Neuronal stem cell (in vitro differentiated cells): ENCODE data around the gene S100PBP.

Experiments
- DNase-seq: peaks from one replicate; pipeline ENCODE4 v3.0.0-alpha.2; 2013; ENCODE audit warnings: low spot score
- H2AFZ ChIP-seq: one replicate; pipeline ENCODE4 v1.6.1; 2013; ENCODE audit warnings: mild to moderate bottlenecking, low read length, inconsistent platforms
- H2AK5ac ChIP-seq: 2 replicates; pipeline ENCODE4 v1.6.1; 2013; ENCODE audit warnings: low read depth, mild to moderate bottlenecking, inconsistent platforms, low read length, moderate library complexity, mixed read lengths
- H2BK120ac ChIP-seq: 2 replicates; pipeline ENCODE4 v1.6.1; 2013; ENCODE audit warnings: low read depth, mild to moderate bottlenecking, inconsistent platforms, low read length, moderate library complexity, mixed read lengths
- H2BK12ac ChIP-seq: one replicate; pipeline ENCODE4 v1.6.1; 2013; ENCODE audit warnings: low read length, inconsistent platforms
- H2BK15ac ChIP-seq: 2 replicates; pipeline ENCODE4 v1.6.1; 2013; ENCODE audit warnings: mild to moderate bottlenecking, low read length, inconsistent platforms, mixed read lengths
- H2BK5ac ChIP-seq: one replicate; pipeline ENCODE4 v1.6.1; 2013; ENCODE audit warnings: inconsistent platforms, mild to moderate bottlenecking, low read length, moderate library complexity
- H3K14ac ChIP-seq: one replicate; pipeline ENCODE4 v1.6.1; 2013; ENCODE audit warnings: low read length, inconsistent platforms
- H3K18ac ChIP-seq: 2 replicates; pipeline ENCODE4 v1.6.1; 2013; ENCODE audit warnings: low read length, inconsistent platforms
- H3K23ac ChIP-seq: 2 replicates; pipeline ENCODE4 v1.6.1; 2013; ENCODE audit warnings: low read depth, mild to moderate bottlenecking, mixed read lengths, low read length, inconsistent platforms; ENCODE audit not compliant: poor library complexity
- H3K27ac ChIP-seq: replicated peaks from 3 replicates; pipeline ENCODE4 v1.5.1; 2013; ENCODE audit warnings: low read length, inconsistent platforms
- H3K27me3 ChIP-seq, 3 experiments: 2 replicates each; pipeline ENCODE4 v1.6.1; 2013; ENCODE audit warnings: low read length in 3 of 3, mild to moderate bottlenecking in 2 of 3, inconsistent platforms in 1 of 3, low read depth in 1 of 3, mixed read lengths in 1 of 3, moderate library complexity in 1 of 3; ENCODE audit not compliant: control insufficient read depth in 3 of 3, insufficient read depth in 3 of 3
- H3K36me3 ChIP-seq, 2 donors: replicated peaks in 1 of 2; 2 replicates each; pipeline ENCODE4 v1.6.1; 2013; ENCODE audit warnings: low read length in 2 of 2; ENCODE audit not compliant: control insufficient read depth in 2 of 2, insufficient read depth in 2 of 2
- H3K4ac ChIP-seq: 2 replicates; pipeline ENCODE4 v1.6.1; 2013; ENCODE audit warnings: inconsistent platforms, mild to moderate bottlenecking, low read length, moderate library complexity
- H3K4me1 ChIP-seq, 2 donors: 1 replicate in 1 of 2; 2 replicates in 1 of 2; pipeline ENCODE4 v1.6.1; 2013; ENCODE audit warnings: low read length in 2 of 2, low read depth in 1 of 2; ENCODE audit not compliant: control insufficient read depth in 2 of 2, insufficient read depth in 1 of 2
- H3K4me2 ChIP-seq: one replicate; pipeline ENCODE4 v1.6.1; 2013; ENCODE audit warnings: mild to moderate bottlenecking, low read length, inconsistent platforms; ENCODE audit not compliant: insufficient read depth, poor library complexity, severe bottlenecking
- H3K4me3 ChIP-seq, 2 donors: 2 replicates each; pipeline ENCODE4 v1.5.1; 2013; ENCODE audit warnings: low read length in 2 of 2, mild to moderate bottlenecking in 2 of 2, inconsistent platforms in 1 of 2, moderate library complexity in 1 of 2
- H3K79me1 ChIP-seq: one replicate; pipeline ENCODE4 v1.6.1; 2013; ENCODE audit warnings: low read depth, mild to moderate bottlenecking, inconsistent platforms, low read length, moderate library complexity
- H3K9ac ChIP-seq: one replicate; pipeline ENCODE4 v1.6.1; 2013; ENCODE audit warnings: mild to moderate bottlenecking, low read depth, low read length, inconsistent platforms; ENCODE audit not compliant: poor library complexity
- H3K9me3 ChIP-seq, 2 donors: replicated peaks in 1 of 2; 2 replicates each; pipeline versions ENCODE3 to v1.6.1; 2013; ENCODE audit warnings: low read length in 2 of 2, mild to moderate bottlenecking in 2 of 2, inconsistent platforms in 1 of 2, low read depth in 1 of 2, mixed read lengths in 1 of 2, moderate library complexity in 1 of 2; ENCODE audit not compliant: control insufficient read depth in 2 of 2, insufficient read depth in 1 of 2
- H4K8ac ChIP-seq: one replicate; pipeline ENCODE4 v1.6.1; 2013; ENCODE audit warnings: low read depth, mild to moderate bottlenecking, inconsistent platforms, low read length, moderate library complexity
- H4K91ac ChIP-seq: one replicate; pipeline ENCODE4 v1.6.1; 2013; ENCODE audit warnings: low read length, low read depth, mild to moderate bottlenecking, inconsistent platforms; ENCODE audit not compliant: poor library complexity
- WGBS, 2 donors: extraction: QIAGEN DNeasy Blood & Tissue Kit; methylation state at CpG; one replicate each; pipeline ENCODE4 v1.1.7; 2013; ENCODE audit warnings: missing lambda C conversion rate in 2 of 2, mixed read lengths in 1 of 2; ENCODE audit not compliant: insufficient read length in 2 of 2, insufficient replicate concordance in 1 of 2; ENCODE audit errors: extremely low coverage in 2 of 2; 5-methylcytosine and 5-hydroxymethylcytosine counted together

Gene S100PBP

GRCh38 chr1:32825181-32825580 lies 7.7 kb downstream of the S100PBP start:
- Histone ChIP-seq H3K4me3 (no peak overlapping the region), H3K27me3 (no peaks in the 10 kb centered on the region), H2AFZ (no peak overlapping the region), H2BK120ac (no peak overlapping the region), H2AK5ac (no peak overlapping the region), H2BK5ac (no peak overlapping the region), H3K79me1 (peaks cover 4% of the 10 kb centered on the region), H3K27ac (no peak overlapping the region), H3K4me2 (no peak overlapping the region), H3K9me3 (no peaks in the 10 kb centered on the region), H3K4ac (no peak overlapping the region), H2BK15ac (no peak overlapping the region), H3K23ac (no peak overlapping the region), H4K8ac (no peak overlapping the region), H3K9ac (no peak overlapping the region), H3K14ac (no peak overlapping the region), H2BK12ac (no peak overlapping the region), H3K18ac (no peak overlapping the region), H3K36me3 (peaks cover 14 to 64% of the 10 kb centered on the region in 2 donors), H3K4me1 (no peaks in the 10 kb centered on the region), H4K91ac (no peak overlapping the region)
- DNase-seq = no peak
- no CpG with 5 or more reads among the region's 3 CpGs for WGBS, 2 donors

- H3K36me3 ChIP-seq = peaks cover 18 to 90% of the 10 kb centered on the region in 2 donors
- no peak overlapping the region for H2BK120ac ChIP-seq
Observed at GRCh38 chr1:32828341-32828740, 10.9 kb downstream of the S100PBP start.

GRCh38 chr1:32830092-32830852 lies 12.8 kb downstream of the S100PBP start:
- Histone ChIP-seq H2BK5ac (no peak overlapping the region), H2AFZ (no peak overlapping the region), H3K4ac (no peak overlapping the region), H3K36me3 (peaks cover 18 to 100% of the 10 kb centered on the region in 2 donors), H3K23ac (no peak overlapping the region), H3K4me3 (no peak overlapping the region), H3K4me1 (no peaks in the 10 kb centered on the region), H3K9me3 (no peaks in the 10 kb centered on the region), H2BK120ac (no peak overlapping the region), H3K14ac (no peak overlapping the region), H2AK5ac (no peak overlapping the region), H3K27me3 (no peaks in the 10 kb centered on the region), H2BK15ac (no peak overlapping the region), H3K27ac (no peak overlapping the region), H3K9ac (no peak overlapping the region), H3K4me2 (no peak overlapping the region), H3K79me1 (peaks cover 2% of the 10 kb centered on the region), H2BK12ac (no peak overlapping the region), H4K91ac (no peak overlapping the region), H3K18ac (no peak overlapping the region), H4K8ac (no peak overlapping the region)
- no peak for DNase-seq
- no CpG with 5 or more reads among the region's 6 CpGs for WGBS, 2 donors

More at GRCh38 chr1:32828341-32828740, 10.9 kb downstream of the S100PBP start:
- Histone ChIP-seq H2BK12ac (no peak overlapping the region), H3K14ac (no peak overlapping the region), H3K4me1 (no peaks in the 10 kb centered on the region), H2AFZ (no peak overlapping the region), H4K91ac (no peak overlapping the region), H3K23ac (no peak overlapping the region), H3K18ac (no peak overlapping the region), H4K8ac (no peak overlapping the region), H2AK5ac (no peak overlapping the region), H3K79me1 (peaks cover 2% of the 10 kb centered on the region), H3K4me3 (no peak overlapping the region), H2BK15ac (no peak overlapping the region), H3K27ac (no peak overlapping the region), H3K9ac (no peak overlapping the region), H2BK5ac (no peak overlapping the region), H3K4me2 (no peak overlapping the region), H3K27me3 (no peaks in the 10 kb centered on the region), H3K4ac (no peak overlapping the region), H3K9me3 (no peaks in the 10 kb centered on the region)
- no peak for DNase-seq
- WGBS, 2 donors = no CpG with 5 or more reads among the region's 7 CpGs

- no peak for DNase-seq
- Histone ChIP-seq H3K79me1 (peaks cover 2% of the 10 kb centered on the region), H2BK12ac (no peak overlapping the region), H4K91ac (no peak overlapping the region), H3K4me2 (no peak overlapping the region), H3K27ac (no peak overlapping the region), H2AFZ (no peak overlapping the region), H3K36me3 (peaks cover 11 to 100% of the 10 kb centered on the region in 2 donors), H3K18ac (no peak overlapping the region), H2BK120ac (no peak overlapping the region), H2BK5ac (no peak overlapping the region), H3K4ac (no peak overlapping the region), H3K4me1 (no peaks in the 10 kb centered on the region), H3K27me3 (no peaks in the 10 kb centered on the region), H2BK15ac (no peak overlapping the region), H2AK5ac (no peak overlapping the region), H3K9ac (no peak overlapping the region), H4K8ac (no peak overlapping the region), H3K14ac (no peak overlapping the region), H3K9me3 (no peaks in the 10 kb centered on the region), H3K23ac (no peak overlapping the region), H3K4me3 (no peak overlapping the region)
- WGBS, 2 donors = no CpG with 5 or more reads among the region's 1 CpG
Observed at GRCh38 chr1:32831878-32832277, 14.4 kb downstream of the S100PBP start.
